Stimulated activated CD4-positive, alpha-beta T cell treated with anti-CD3 and anti-CD28 coated beads, Interleukin-1b, Interleukin-23, amount 100 ng/mL, for 48 hours (primary cell): Measurements from ENCODE around the gene FBXO17.
A peak's percentile ranks its signal among the peaks of the same experiment; 100 is the strongest.
"Not testable (repeated sequence)": the region's sequence is repeated elsewhere in the genome, so short reads cannot be mapped to it uniquely, and the experiment has no call there.

Source experiments
- DNase-seq: peaks from one replicate; pipeline ENCODE4 v3.0.0-alpha.2; 2020

The FBXO17 gene

DNA sequence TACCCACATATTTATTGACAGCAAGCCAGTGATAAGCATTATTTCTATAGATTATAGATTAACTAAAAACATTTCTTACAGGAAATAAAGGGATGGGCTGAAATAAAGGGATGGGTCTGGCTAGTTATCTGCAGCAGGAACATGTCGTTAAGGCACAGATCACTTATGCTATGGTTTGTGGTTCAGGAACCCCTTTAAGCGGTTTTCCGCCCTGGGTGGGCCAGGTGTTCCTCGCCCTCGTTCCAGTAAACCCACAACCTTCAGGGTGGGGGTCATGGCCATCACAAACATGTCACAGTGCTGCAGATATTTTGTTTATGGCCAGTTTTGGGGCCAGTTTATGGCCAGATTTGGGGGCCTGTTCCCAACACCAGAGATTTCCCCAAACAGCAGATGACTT is 34.1 kb downstream of the FBXO17 start:
- not testable (repeated sequence) for DNase-seq

DNA sequence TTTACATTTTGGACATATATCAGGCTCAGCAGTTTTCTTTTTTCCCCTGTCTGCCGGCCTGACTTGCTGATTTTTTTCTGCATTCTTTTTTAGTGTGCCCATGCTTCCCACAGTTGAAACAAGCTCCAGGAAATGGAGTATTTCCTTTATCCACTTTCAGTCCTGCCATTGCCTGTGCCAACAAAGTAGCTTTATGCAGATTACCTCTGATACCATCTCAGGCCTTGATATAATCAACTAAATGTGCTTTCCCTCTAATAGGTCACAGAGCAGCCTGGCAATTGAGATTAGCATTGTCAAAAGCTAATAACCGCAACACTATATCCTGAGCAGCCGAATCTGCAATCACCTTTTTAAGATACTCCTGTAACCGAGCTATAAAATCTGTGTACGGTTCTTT is 35.6 kb downstream of the FBXO17 start:
- DNase-seq = no peak

DNA sequence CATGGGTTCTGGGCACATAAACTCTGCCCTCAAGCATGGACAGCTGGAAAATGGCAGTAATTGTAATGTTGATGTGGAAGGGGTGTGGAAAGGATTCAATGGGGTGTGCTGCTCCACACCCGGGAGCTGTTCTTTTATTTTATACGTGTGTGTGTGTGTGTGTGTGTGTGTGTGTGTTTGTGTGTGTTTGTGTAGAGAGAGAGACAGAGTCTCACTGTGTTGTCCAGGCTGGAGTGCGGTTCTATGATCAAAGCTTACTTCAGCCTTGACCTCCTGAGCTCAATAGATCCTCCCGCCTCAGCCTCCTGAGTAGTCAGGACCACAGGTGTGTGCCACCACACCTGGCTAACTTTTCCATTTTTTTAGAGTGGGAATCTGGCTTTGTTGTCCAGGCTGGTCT is 42.0 kb downstream of the FBXO17 start:
- DNase-seq = no peak

DNA sequence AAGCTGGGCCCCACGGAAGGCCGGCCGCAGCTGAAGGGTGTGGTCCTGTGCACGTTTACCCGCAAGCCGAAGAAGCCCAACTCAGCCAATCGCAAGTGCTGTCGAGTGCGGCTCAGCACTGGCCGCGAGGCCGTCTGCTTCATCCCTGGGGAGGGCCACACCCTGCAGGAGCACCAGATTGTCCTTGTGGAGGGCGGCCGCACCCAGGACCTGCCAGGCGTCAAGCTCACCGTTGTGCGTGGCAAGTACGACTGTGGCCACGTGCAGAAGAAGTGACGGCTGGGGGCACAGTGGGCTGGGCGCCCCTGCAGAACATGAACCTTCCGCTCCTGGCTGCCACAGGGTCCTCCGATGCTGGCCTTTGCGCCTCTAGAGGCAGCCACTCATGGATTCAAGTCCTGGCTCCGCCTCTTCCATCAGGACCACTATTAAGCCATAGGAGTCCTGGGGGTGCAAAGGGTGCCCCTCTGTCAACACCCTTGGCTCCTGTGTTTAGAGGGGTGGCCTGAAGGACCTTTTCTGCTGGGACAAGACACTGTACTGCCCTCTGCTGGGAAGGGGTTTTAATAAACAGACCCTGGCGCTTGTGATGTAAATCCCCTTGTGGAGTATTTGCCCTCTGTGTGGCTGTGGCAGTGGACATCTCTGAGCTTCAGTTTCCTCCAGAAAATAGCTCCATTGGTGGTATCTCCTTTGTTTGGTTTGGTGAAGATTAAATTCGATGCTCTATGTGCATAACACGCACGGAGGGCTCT is 42.9 kb downstream of the FBXO17 start:
- DNase-seq = no peak

DNA sequence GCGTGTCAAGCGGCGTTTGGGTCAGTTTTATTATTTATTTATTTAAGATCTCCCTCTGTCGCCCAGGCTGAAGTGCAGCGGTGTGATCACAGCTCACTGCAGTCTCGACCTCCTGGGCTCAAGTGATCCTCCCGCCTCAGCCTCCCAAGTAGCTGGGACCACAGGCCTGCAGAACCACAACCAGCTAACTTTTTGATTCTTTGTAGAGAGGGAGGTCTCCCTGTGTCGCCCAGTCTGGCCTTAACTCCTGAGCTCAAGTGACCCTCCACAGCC is 44.1 kb downstream of the FBXO17 start:
- no peak for DNase-seq

DNA sequence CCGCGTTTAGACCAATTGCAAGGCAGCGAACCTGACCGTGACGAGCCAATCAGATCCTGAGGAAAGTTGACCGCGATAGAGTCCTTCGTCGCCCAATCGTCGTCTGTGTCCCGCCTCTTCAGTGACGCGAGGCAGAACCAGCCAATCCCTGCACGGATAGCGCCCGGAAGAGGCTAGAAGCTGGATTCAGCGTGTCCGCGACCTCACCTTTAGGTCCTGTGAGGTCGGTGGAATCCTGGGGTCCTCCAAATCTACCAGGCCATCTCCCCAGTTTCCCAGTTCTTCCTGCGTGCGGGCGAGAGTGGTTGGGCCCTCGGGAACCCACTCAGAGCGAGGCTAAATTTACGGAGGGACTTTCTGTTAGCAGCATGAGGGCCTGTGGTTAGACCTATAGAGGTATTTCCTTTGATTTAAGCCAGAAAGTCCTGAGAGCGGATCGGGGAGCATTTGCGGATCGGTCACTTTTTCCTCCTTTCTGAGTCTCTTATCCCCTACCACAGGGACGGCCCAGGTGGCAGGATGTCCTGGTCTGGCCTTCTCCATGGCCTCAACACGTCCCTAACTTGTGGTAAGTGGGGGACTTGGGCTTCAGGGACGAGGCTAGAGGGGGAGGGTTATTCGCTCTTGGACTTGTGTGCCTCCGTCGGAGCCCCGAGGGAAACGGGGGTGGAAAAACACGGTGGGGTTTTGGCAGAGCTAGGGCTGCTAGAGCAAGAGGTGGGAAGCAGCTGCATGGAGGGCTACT is 44.6 kb downstream of the FBXO17 start, which contains the start of gene MRPS12:
Gene MRPS12 (plus strand): TSS at position 169 of the 745 bp plus-strand sequence. CDS start 351 bp downstream, at position 520.
- peak; percentile 98 for DNase-seq

DNA sequence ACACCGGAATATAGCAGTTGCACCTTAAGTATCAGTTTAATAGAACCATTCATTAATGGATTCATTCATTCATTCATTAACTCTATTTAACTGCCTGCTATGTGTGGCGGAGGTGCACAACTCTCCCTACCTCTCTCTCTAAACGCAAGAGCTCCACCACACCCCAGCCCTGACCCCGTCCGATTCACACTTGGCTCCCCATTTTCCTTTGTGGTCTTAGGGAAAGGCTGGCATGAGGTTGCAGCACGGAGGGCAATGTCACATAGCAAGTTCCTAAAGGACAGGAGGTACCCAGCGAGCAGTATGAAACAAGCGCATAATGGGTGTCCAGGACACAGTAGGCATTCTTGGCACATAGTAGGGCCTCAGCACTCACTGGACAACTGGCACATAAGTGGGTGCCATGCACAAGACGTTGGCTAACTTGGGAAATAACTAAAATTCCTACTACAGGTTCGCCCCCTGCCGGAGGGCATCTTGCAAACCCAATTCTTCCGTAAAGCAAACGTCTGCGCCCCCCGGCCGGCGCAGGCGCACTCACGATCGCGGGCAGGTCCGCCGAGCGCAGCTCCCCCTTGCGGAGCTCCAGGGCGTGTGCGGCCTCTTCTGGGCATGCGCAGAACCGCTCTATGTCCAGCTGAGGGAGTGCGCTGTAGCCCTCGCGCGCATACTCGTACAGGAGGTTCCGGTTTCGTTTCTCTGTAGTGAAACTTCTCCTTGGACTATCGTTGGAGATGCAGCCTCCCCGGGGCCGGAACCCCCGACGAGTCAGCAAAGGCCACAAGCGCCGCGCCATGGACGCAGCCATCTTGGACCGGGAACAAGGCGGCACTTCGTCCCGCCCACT is 45.4 kb downstream of the FBXO17 start, which contains the start of gene SARS2:
Gene SARS2 (minus strand): TSS at position 835 of the 847 bp plus-strand sequence. CDS start 27 bp downstream, at position 808.
- peak; percentile 93 for DNase-seq

DNA sequence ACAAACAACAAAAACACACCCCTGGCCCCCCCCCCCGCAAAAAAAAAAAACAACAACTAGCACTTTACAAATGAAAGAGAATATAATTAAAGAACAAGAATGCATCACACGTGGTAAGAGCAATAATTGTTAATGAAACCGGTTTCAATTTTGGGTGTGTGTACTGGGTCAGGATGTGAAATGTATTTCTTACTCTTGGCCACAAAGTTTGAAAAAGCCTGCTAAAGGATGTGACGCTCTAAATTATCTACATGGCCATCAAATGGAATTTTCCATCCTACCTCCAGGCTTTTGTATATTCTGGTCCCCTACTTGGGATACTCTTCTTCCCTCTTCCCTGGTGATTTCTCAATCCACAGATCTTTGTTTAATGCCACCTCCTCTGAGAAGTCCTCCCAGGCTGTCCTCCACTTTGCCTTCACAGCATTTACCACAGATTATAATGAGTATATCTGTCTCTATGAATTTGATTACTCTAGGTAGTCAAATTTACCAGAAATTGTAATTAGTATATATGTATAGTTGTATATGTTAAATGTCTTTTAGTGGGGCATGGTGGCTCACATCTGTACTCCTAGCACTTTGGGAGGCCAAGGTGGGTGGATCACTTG is 47.0 kb downstream of the FBXO17 start:
- DNase-seq = no peak

DNA sequence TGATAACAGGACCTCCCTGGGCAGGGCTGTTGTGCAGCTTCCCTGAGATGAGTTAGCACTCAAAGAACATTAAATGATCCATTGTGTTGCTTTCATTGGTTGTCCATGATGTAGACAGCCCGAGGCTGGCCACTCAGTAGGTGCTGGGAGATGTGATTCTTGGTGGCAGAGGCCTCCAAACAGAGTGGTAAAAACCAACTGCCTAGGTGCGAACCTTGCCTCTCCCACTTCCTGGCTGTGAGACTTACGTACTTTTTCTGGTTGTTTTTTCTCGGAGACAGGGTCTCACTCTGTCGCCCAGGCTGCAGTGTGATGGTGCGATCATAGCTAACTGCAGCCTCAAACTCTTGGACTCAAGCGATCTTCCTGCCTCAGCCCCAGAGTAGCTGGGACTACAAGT is 51.2 kb downstream of the FBXO17 start:
- no peak for DNase-seq

DNA sequence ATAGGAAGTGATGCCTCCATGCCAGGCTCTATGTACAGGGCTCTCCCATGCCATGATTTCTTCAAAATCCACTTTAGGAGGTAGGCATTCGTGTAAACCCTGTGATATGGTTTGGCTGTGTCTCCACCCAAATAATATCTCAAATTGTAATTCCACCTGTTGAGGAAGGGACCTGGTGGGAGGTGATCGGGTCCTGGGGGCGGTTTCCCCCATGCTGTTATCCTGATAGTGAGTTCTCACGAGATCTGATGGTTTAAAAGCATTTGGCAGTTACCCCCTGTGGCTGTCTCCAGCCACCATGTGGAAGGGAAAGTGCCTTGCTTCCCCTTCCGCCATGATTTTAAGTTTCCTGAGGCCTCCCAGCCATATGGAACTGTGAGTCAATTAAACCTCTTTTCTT is 53.1 kb downstream of the FBXO17 start:
- no peak for DNase-seq

DNA sequence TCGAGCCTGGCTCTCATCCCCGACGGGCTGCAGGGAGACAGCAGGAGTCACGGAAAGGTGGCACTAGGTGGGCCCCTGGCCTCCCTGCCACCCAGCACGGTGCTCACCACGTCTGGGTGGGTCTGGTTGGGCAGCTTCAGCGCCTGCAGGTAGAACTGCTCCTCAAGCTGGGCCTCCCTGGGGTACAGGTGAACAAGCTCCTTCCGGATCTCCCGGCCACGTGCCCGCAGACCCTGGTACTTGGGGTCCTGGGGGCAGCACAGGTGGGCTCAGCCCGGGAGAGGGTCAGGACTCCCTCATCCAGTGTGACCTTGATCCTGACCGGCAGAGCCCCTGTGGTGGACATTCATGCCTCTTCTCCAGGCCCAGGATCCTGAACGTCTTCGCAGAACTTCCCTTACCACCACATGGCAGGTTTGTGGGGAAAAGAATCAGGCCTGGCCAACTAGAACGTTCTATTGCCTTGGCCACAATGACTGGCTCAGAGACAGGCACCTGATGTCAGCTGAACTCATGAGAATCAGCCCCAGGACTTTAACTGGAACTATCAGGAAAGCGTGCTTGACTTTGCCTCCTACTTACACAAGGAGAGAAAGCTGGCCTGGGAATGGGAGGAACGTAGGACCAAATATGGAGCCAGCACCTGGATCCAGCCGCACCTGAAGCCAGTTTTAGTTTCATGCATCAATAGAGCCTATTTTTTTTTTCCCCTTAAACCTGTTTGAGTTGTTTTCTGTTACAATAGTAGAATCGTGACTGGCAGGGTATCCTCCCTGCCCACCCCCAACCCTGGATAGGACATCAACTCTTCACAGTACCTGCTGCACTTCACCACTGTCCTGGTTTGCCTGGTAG is 53.9 kb downstream of the FBXO17 start:
- DNase-seq = no peak

DNA sequence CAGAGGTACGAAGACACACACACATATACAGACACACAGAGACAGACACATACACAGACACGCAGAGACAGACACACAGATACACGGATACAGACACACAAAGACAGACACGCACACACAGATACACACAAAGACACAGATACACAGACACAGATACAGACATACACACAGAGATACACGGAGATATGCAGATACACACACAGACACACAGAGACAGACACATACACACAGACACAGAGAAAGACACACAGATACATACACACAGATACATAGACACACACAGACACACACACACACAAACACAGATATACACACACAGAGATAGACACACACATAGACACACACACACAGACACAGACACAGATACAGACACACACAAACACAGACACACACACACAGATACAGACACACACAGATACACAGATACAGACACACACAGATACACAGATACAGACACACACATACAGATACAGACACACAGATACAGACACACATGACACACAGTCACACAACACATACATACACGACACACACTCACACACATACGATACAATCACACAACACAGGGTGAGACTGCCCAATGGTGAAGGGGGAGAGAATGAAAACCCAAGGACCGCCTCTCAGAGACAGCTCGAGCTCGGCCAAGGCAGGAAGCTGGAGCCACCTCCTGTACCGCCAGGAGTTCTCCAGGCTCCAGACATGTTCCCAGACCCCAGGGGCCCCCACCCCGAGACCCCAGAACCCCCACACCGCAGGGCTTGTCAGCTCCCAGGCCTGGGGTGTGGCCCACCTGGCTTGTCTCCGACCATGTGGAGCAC is 54.7 kb downstream of the FBXO17 start:
- DNase-seq = no peak

DNA sequence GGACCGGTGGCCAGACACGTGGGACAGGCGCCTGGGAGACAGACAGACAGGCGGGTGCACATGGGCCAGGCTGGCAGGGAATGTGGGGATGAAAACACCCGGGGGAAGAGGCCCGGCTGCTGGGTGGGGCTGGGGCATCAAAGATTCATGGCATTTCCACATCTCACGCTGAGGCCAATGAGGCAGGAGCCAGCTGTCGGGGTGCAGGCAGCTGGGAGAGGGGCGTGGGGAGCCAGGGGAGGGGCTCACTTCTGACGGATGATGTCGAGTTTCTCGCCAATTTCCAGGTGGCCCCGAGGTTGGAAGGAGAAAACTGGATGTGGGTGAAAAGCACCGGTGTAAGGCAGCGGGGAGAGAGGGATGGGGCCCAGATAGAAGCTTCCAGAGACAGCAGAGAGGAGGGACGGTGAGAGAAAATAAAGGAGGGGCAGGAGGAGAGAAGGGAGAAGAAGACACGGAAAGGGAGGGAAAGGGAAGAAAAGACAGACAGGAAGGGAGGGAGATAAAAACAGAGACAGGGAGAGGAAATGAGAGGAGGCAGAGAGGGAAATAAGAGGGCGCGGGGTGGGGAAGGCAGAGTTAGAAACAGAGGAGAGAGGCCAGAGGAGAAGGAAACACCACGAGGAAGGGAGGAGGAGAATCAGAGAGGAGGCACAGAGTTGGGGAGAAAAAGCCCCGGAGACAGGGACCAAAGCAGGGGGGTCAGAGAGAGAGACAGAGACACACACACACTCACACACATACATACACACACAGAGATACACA is 55.5 kb downstream of the FBXO17 start:
- DNase-seq = no peak

DNA sequence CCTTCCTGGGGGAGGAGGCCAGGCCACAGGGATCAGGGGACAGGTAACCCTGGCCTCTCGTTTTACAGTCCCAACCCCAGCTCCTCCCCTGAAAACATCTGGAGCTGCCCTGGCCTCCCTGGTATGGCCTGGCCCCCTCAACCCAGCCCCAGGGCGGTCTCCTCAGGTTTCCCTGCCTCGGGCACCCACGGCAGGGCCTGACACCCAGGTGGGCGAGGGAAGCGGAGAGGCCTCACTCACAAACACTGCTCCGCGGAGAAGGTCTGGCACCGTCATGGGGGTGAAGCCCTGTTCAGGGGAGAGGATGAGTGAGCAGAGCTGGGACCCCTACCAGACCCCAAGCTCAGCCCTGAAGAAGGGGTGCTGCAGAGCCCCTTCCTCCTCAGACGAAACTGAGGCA is 57.0 kb downstream of the FBXO17 start:
- no peak for DNase-seq

DNA sequence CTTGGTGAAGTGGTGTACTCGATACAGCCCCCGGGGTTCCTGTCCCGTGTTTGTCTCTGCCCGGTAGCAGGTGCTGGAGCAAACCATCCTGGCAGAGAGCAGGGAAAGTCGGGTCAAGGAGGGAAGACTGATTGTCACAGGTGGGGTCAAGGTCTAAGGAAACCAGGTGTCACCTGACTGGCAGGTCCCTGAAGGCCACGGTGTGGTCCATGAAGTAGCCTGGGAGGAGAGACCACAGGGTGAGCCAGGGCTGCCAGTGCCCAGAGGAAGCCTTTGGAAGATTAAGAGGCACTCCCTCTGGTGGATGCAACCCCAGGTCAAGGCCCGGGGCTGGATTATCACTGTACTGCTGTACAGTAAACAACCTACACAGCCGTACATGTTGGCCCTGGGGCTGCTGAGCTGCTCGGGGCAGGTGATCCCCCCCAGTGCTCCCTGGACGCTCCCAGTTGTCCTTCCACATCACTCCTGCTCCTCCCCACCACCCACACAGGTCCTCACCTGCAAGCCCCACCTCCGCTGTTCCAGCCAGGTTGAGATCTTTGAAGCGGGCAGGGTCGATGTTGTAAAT is 57.5 kb downstream of the FBXO17 start:
- no peak for DNase-seq

DNA sequence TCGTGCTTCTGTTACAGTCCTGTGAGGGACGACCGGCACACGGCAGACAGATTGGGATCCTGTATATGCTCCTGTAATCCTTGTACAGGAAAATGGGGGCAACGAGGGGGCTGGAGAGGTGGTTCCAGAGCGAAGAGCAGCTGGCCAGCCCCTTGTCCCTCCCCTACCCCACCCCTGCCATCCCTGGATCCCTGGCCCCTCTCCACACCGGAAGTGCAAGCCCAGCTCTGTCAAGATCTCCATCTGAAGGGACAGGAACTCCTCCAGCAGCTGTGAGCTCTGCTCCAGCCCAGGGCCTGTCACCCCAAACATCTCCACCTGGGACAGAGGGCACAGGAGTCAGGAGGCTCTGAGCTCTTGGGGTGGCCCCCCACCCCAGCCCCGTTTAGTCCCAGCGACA is 58.0 kb downstream of the FBXO17 start:
- no peak for DNase-seq

DNA sequence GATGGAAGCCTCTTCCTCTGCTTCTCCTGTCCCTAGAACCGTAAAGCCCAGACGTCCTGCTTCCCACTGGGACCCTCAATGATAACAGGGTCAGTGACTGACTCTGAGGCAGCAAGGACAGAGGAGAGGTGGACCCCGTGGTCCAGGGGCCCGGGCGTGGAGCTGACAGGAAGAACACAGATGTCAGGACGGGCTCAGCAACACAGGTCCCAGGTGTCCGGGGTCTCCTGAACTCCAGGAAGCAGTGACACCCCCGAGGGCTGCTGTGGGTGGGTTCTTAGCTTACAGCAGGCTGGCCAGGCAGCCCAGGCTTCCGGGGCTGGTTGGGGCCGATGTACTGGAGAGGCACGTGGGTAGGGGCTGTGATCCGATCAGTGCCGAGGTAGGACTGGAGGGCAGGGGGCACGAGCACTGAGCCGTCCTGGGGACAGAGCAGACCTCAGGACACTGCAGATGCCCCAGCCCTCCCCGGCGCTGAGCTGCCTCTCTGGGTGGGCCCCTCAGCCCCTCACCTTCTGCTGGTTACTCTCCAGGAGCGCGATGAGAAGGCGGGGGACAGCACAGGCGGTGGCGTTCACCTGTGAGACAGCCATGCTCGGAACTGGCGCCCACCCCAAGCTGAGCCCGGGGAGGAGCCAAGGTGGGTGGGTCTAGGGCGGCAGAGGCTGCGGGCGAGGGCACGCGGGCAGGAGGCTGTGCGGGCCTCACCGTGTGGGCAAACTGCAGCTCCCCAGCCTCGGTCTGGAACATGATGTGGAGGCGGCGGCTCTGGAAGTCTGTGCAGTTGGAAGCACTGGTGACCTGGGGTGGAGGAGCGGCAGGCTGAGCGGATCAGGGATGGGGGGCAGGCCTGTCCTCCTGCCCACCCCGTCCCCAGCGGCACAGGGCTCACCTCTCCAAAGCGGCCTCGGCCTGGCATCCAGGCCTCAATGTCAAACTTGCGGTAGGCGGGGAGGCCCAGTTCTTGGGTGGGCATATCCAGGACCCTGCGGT is 59.9 kb downstream of the FBXO17 start:
- no peak for DNase-seq

DNA sequence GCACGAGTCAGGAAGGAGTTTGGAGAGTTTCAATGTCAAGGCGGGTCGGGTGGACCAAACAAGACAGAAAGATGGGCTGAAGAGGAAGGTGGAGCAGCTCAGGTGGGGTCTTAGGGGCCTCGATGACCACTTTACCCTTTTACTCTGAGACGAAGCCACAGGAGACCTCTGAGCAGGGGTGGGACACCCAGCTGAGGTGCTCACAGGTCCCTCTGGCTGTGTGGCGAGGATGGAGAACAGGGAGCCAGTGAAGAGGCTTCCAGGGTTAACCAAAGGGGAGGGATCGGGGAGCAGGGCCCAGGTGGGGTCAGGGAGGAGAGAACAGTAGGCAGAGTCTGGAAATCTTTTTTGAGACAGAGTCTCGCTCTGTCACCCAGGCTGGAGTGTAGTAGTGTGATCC is 61.6 kb downstream of the FBXO17 start:
- DNase-seq = no peak
